Neural cell (in vitro differentiated cells): ENCODE data around the gene NEK10.

ENCODE experiments used
- CTCF ChIP-seq: fragments of 450-650 bp; IDR thresholded peaks from 2 replicates; pipeline ENCODE4 v1.5.1; 2014; ENCODE audit warnings: antibody characterized with exemption, mild to moderate bottlenecking, moderate library complexity; ENCODE audit not compliant: poor library complexity, severe bottlenecking
- EP300 ChIP-seq: fragments of 450-650 bp; conservative IDR thresholded peaks from 2 replicates; pipeline ENCODE4 v1.6.1; 2014; ENCODE audit warnings: antibody characterized with exemption, mild to moderate bottlenecking, moderate library complexity; ENCODE audit not compliant: poor library complexity, severe bottlenecking

- TF ChIP-seq EP300 (no peak), CTCF (no peak)
Observed at GRCh38 chr3:27378331-27378730, 9.1 kb upstream of the NEK10 start.
